ENCODE measurements around the gene TSHR.

- TF ChIP-seq, protein P1, sequence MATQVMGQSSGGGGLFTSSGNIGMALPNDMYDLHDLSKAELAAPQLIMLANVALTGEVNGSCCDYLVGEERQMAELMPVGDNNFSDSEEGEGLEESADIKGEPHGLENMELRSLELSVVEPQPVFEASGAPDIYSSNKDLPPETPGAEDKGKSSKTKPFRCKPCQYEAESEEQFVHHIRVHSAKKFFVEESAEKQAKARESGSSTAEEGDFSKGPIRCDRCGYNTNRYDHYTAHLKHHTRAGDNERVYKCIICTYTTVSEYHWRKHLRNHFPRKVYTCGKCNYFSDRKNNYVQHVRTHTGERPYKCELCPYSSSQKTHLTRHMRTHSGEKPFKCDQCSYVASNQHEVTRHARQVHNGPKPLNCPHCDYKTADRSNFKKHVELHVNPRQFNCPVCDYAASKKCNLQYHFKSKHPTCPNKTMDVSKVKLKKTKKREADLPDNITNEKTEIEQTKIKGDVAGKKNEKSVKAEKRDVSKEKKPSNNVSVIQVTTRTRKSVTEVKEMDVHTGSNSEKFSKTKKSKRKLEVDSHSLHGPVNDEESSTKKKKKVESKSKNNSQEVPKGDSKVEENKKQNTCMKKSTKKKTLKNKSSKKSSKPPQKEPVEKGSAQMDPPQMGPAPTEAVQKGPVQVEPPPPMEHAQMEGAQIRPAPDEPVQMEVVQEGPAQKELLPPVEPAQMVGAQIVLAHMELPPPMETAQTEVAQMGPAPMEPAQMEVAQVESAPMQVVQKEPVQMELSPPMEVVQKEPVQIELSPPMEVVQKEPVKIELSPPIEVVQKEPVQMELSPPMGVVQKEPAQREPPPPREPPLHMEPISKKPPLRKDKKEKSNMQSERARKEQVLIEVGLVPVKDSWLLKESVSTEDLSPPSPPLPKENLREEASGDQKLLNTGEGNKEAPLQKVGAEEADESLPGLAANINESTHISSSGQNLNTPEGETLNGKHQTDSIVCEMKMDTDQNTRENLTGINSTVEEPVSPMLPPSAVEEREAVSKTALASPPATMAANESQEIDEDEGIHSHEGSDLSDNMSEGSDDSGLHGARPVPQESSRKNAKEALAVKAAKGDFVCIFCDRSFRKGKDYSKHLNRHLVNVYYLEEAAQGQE (IDR thresholded peaks at IDR 0.05; ENCODE audit: insufficient read depth in 1 of 2, low read depth in 2 of 2, low read length in 2 of 2), result no peak
- TF ChIP-seq TAF1 (IDR thresholded peaks at IDR 0.05; ENCODE audit: borderline replicate concordance, insufficient read depth, low read length) (no peak), POLR2AphosphoS5 (IDR thresholded peaks at IDR 0.05; ENCODE audit: low read depth, low read length) (no peak), SIN3A (IDR thresholded peaks at IDR 0.05; ENCODE audit: borderline replicate concordance, insufficient read depth, low read length) (no peak), FOXP2 (optimal IDR thresholded peaks at IDR 0.05; ENCODE audit: borderline replicate concordance, extremely low read depth, extremely low read length, insufficient read depth) (no peak)
Observed at GRCh38 chr14:80978403-80978802, 23.0 kb downstream of the TSHR start.
